G401.6 (cell line): ENCODE results near the gene KIF26B.

Experiments
- FAIRE-seq: peaks from 2 replicates; lab custom pipeline; 2012; peaks lifted over from hg19 to GRCh38; lab: Jason Lieb, UNC

Gene KIF26B

DNA sequence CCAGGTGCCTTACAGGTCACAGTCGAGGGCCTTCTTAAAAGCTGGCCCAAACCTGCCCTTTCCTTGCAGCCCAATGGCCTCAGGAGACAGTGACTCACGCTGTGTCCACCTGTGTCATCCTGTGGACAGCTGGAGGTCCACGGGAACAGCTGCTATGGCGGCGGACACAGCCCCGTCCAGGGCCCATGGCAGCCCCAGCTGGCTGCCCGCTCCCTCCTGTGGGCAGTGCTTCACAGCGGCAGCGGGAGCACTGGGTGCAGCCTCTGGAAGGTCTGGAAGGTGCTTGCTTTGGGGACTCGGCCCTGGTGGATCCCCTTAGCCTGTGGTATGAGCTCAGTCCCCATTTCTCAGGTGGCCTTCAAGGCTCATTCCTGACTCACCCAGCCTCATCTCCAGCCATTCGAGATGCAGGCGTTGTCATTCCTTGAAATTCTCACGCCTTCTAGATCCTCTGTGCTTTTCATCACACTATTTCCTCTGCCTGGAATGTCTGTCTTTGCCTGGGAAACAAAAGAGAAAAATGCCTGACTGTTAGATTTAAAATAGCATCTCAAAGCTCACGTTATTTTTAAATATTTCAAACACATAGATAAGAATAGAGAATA, 86.8 kb downstream of the KIF26B start:
- FAIRE-seq, result no peak

DNA sequence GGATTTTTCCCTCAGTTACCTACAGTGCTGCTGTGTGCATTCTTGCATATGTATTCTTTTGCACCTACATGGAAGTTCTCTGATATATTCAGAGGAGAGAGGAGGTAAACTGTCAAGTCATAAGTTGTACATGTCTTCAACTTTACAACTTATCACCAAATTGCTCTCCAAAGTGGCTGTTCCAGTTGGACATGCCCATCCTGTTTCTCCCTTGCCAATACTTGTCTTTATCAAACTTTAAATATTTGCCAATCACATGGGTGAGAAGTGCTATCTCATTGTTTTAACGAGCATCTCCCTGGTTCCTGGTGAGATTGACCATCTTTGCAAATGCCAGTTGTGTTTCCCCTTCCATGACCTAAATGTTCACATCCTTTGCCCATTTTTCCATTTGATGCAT, 88.2 kb downstream of the KIF26B start:
- FAIRE-seq, result no peak

DNA sequence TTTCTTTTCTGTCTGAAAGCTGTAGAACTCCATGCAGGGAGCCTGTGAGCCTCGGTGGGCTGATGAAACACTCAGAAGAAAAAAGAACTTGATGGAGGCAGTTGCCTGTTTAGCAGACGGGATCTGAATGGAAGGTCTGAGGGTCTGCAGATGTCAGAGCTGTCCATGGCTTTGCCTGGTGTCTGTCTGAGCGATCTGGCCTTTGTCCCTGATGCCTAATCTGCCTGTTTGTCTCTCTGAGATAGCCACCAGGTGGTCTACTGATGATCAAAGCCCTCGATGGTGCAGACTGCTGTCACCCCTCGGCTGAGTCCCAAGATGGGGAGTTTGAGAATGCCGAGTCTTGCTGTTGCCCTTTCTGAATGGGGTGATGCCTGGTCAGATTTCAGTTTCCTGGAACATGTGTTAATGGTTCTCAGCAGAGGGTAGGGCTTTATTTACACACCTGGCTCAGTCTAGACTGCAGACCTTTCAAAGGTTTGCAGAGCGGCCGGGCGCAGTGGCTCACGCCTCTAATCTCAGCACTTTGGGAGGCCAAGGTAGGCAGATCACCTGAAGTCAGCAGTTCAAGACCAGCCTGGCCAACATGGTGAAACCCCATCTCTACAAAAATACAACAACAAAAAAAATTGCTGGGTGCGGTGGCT, 90.4 kb downstream of the KIF26B start:
- FAIRE-seq, result no peak

DNA sequence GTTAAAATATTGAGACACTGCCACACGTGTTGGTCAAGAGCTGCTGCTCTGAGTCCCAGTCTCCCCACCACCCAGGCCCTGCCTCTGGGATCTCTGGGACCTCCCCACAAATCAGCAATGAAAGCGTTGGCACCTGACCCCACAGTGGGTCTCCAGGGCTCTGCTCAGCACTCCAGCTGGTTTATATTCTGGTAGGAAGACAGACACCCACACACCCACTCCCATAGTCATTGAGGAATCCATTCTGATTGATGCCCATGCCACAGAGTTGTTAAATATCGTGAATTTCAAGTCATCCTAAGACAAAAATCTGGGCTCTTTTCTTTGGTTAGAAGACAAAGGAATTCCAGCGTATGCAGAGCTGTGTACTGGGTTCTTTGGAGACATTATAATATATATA, 91.6 kb downstream of the KIF26B start:
- FAIRE-seq, result no peak

DNA sequence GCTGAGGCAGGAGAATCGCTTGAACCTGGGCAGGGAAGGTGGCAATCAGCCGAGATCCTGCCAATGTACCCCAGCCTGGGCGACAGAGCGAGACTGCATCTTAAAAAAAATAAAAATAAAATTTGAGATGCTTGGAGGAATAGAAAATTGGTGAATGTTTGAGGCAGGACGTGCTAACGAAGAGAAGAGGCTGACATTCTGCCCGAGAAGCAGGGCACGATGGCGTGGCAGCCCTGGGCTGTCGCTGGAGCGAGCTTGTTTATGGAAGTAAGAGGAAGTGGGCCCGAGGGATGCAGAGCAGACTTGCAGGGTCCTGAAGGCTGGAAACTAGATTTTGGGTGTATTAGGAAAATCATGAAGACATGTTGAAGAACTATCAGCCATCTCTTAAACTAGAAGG, 92.6 kb downstream of the KIF26B start:
- FAIRE-seq, result no peak

DNA sequence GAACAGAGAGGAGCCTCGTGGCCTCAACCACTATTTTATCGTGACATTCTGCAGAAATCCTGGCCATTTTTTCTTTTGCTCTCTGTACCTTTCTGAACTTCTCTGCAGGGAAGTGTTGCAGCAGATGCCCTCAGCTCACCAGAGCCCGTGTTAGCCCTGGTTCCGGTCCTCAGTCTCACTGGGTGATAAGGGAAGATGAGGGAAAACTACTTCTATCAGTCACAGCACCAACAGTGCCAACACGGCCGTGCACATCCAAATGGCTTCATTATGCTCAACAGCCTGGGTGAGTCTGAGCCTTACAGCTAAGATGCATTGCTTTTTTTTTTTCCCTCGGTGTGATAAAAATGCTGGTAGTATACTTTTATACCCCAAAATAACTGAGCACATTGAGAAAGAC, 93.0 kb downstream of the KIF26B start:
- no peak for FAIRE-seq

DNA sequence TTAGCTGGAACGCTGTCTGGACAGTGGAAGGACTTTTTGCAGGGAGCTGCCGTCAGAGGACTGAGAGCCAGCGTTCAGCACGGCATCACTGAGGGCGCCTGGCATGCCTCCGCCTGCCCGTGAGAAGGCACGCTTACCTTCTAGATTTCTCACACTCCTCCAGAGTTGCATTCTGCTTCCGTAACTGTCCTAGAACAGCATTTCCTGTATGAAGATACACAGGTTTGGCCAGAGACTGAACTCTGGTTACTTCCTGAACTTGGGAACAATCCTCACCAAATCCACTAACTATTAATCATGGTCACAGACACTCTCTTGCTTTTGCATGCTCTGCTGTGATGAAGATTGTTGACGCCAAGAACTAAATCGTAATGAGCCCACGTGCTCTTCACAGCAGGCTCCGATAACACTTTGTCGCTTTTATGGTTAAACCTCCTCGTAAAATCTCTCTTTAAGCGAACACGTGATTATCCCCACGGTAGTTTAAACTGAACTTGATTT, 93.5 kb downstream of the KIF26B start:
- no peak for FAIRE-seq

DNA sequence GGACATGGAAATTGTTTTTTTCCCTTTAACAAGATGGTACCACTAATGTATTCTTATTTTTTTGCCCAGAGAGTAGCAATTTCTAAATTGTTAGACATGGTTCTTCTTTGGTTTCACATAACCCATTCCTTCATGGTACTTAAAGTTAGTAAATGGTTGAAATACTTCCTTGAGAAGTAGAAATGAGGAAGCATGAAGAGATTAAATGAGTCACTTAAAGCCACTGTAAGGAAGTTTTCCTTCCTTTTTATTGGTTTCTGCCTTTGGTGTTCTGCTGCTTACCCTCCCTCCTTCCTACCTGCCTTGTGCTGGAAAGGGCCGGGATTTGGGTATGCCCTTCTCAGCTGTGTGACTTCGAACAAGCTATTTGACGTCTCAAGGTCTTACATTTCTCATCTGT, 101.0 kb downstream of the KIF26B start:
- no peak for FAIRE-seq

DNA sequence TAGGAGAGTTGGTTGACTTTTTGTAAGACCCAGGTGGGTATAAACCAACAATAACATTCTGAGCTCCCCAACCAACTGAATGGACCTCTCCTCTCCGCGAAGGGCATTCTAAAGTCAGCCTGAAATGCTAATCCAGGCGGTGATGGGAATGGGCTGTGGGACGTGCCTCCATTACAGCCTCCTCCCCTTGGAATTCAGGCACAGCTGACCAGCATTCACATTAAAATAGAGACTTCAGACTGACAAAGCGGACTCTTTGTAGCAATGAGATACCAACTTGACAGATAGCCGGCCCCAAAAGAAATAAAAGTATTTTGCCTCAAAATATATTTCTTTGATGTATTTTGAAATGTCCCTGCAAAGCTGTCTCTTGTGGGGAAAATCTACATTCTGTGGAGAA, 101.7 kb downstream of the KIF26B start:
- FAIRE-seq, result no peak

DNA sequence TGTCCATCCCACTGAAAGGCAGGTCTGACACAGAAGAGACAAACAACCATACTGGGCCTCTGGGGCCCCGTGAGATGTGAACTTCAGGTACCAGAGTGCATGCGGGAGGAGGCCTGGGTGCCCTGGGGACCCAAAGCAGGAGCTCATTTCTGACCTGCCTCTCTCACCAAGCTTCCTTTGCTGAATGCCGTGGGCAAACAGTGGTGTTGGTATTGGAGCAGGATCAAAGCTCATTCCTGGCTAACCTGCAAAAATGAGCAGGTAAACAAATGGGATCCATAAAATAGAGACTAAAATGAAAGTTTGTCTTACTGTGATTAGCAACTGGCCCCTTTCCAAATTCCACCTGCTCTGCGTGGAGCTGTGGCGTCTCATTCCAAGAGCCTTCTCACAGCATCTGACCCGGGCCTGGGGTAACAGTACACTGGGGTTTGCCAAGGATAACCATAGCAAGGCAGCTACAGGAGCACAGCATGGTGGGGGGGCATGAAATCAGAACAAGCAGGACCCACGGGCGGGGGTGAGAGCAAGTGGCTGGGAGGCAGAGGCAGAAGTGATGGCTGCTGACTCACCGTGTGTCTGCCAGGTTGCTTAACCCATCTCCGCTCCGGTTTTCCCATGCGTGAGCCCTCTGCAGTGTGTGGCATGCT, 103.6 kb downstream of the KIF26B start:
- FAIRE-seq, result no peak

DNA sequence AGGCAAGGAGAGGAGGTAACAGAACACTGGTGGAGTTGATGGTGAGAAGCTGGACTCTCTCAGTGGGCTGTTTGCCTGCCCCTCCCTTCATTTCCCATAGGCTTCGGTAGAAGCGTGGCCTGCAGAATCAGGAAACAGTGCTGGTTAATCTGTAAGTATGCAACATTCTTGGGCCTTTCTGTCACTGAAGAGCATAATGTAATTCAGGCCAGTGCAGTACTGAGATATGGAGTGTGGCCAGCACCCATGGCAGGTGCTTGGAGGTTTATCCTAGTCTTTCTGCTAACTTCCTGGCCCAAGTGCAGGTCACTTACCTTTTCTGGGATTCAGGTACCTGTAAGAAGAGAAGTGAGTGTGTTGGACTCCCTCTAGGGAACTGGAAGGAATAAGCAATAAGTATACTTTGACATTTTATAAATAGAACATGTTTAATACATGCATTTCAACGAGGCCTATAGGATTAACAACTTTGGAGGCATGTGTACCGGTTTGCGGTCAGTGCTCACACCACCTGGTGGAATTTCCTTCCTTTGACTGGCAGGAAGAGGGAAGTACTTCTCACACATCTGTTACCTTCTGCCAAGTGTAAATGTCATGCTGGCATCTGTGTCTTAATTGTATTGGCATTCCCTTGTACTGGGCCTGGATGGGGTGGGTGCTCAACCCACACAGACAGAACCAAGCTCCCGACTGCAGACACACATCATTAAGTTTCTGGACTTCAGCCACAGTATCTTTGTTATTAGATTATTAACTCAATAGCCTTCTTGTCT, 105.5 kb downstream of the KIF26B start:
- no peak for FAIRE-seq

DNA sequence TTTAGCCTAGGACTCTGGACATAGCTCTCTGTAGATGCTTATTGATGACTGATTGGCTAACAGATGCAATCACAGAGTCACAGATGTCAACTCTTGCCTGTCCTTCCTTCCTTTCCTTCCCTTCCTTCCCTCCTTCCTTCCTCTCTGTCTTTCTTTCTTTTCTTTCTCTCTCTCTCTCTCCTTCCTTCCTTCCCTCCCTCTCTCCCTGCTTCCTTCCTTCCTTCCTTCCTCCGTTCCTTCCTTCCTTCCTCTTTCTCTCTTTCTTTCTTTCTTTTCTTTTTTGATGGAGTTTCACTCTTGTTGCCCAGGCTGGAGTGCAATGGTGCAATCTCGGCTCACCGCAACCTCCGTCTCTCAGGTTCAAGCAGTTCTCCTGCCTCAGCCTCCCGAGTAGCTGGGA, 106.1 kb downstream of the KIF26B start:
- FAIRE-seq, result no peak

DNA sequence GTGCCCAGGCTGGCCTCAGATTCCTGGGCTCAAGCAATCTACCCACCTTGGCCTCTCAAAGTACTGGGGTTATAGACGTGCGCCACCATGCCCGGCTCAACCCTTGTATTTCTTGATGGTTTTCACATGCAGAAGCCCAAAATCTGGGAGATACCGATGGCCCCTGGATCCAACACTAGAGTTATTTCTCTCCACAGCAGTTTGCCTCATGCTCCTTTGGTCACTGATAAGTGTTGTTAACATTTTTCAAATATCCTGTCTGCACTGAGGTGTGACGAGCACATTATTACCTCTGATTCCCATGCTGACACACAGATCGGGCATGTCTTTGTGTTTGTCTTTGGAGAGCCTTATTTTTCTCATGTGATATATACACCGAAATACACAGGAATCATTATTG, 107.0 kb downstream of the KIF26B start:
- FAIRE-seq, result no peak

DNA sequence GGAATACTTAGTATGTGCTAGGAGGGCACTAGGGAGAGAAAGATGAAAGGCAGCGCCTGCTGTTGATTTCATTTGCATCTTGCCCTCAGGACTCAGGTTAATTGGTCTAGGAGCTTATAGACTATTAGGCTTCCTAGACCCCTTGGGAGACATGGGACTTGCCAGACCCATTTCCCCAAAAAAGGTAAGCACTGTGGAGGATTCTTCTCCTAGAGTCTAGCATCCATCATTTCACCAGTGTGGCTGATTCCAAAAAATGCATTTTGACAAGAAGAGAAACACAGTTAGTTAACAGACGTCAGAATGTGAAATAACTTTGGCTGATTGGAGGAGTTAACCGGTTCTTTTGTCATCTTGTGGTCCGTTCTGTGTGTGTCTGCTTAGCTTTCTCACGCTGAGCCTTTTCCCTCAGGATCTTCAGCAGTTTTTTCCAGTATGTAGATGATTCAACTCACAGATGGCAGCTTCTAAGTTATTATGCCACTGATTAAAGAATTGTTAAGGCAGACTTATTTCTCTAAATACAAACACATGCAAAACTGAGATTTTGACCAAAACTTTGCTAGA, 108.8 kb downstream of the KIF26B start:
- no peak for FAIRE-seq

DNA sequence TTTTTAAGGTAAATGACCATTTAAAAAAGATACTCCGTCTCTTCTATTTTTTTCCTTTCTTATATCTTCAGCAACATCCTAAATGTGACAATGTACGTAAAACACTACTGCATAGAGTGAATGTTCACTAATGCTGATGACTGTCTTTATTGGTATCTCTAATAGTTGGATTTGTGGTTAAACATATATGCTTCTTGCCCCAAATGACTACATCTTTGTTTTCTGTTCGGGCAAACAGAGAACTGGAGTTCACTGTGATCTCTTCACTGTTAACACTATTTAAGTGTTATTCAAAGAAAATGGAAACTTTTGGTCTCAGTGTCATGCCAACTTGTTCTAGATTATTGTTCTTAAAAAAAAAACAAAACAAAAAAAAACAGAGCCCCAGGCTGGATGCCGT, 109.4 kb downstream of the KIF26B start:
- no peak for FAIRE-seq

DNA sequence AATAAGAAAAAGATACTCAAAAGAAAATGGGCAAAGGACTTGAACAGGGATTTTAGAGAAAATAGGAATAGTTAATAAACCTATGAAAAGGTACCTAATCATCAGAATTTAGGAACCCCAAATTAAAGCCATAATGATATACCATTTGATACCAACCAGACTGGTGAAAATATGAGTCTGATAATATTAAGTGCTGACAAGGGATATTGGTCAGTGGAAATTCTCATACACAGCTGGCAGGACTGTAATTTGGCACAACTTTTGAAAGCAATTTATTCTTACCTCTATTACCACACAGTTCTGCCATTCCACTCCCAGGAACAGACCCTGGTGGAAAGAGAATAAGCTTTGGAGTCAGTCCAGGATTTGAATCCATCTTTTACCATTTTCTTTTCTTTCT, 111.3 kb downstream of the KIF26B start:
- no peak for FAIRE-seq

DNA sequence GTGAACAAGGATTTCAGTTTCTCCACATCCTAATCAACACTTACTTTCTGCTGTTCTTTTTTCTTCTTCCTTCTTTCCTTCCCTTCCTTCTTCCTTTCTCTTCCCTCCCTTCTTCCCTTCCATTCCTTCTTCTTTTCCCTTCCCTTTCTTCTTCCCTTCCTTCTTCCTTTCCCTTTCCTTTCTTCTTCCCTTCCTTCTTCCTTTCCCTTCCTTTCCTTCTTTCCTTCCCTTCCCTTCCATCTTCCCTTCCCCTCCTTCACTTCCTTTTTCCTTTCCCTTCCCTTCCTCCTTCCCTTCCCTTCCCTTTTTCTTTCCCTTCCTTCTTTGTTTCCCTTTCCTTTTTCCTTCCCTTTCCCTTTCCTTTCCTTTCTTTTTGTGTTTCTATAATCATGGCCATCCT, 115.3 kb downstream of the KIF26B start:
- no peak for FAIRE-seq

DNA sequence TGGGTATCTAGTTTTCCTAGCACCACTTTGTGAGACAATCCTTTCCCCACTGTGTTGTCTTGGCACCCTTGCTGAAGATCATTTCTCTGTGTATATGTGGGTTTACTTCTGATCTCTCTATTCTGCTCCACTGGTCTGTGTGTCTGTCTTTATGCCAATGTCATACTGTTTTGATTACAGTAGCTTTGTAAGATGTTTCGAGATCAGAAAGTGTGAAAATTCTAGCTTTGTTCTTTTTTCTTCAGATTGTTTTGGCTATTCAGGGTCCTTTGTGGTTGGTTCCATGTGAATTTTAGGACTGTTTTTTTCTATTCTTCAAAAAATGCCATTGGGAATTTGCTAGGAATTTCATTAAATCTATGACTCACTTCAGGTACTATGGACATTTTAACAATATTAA, 116.2 kb downstream of the KIF26B start:
- FAIRE-seq, result no peak

DNA sequence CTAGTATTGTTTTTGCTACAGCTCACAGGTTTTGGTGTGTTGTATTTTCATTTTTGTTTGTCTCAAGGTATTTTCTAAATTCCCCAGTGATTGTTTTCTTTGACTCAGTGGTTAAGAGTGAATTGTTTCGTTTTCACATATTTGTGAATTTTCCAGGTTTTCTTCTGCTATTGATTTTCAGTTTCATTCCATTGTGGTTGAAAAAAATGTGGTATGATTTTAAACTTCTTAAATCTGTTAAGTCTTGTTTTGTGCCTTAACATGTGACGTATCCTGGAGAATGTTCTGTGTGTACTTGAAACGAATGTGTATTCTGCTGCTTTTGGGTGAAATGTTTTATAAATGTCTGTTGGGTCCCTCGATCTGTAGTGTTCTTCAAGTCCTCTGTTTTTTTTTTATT, 117.9 kb downstream of the KIF26B start:
- FAIRE-seq, result no peak

DNA sequence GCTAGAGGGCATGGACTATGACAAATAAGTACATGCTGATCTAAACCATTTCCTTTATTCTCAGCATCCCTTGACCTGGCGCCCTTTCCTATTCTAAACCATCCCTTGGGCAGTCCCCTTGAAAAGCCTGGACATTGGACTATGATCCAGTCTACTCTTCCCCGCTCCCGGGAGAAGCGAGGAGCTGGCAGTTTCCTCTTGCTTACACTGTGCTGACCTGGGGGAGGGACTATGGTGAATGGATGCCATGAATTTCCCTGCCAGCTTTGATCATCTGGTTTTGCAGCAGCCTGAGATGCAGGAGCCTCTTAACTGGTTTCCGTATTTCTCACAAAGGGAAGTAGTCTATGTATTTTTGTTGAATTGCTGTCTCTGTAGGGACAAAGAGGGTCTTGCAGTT, 121.7 kb downstream of the KIF26B start:
- FAIRE-seq, result no peak

DNA sequence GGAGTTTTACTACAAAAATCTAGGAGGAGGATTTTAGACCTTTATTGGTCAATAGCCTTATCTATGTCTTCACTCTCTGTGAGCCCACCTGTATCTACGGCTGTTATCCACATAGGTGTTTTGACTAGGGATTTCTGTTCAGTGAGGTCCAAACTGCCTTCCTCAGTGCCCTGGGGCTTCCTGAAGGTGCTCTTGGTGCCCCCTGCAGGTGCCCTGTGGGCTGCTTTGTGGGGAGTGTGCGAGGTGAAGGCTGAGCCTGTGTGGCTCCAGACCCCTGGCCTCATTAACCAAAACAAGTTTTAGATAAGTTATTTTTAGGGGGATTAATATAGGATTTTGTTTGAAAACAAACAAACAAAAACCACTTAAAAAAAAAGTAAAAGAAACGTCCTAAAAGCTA, 122.5 kb downstream of the KIF26B start:
- no peak for FAIRE-seq

DNA sequence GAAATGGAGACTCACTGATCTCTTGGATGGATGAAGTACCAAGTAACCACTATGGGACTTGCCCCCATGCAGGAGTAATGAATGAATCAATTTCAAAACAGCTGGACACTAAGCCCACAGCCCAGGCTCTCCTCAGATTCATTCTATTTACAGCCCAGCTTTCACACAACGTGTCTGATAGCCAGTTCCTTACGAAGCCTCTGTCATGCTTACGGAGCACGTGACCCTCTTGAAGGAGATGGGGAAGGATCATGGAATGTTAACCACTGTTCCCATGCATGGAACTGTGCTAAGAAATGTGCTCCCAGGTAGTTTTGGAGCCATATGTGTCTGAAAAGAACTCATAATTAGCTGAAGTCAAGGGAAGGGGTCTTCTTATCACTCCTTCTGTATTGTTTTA, 124.1 kb downstream of the KIF26B start:
- FAIRE-seq, result no peak

DNA sequence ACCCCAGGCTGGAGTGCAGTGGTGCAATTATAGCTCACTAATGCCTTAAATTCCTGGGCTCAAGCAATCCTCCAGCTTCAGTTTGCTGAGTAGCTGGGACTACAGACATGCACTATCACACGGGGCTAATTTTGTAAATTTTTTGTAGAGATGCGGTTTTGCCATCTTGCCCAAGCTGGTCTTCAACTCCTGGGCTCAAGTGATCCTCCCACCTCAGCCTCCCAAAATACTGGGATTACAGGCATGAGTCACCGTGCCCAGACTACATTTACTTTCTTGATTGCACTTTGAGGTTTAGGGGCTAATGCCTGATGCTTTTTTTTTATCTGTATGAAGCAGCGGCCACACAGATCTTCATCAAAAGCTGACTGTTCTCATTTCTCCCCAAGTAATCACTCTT, 124.6 kb downstream of the KIF26B start:
- no peak for FAIRE-seq
